ENCODE measurements around the gene DUOX1.

GRCh38 chr15:45094358-45094730, 35.5 kb upstream of the DUOX1 start:
- TF ChIP-seq CTCF (IDR thresholded peaks at IDR 0.05; ENCODE audit: low read depth, low read length, missing input control): no peak
- TF ChIP-seq ZBTB33 (IDR thresholded peaks at IDR 0.05): no peak
- TF ChIP-seq TAF1 (conservative IDR thresholded peaks at IDR 0.05): no peak
- no peak for TF ChIP-seq REST (IDR thresholded peaks at IDR 0.05)
- TF ChIP-seq RAD21 (IDR thresholded peaks at IDR 0.05): no peak
- no peak for TF ChIP-seq EGR1 (IDR thresholded peaks at IDR 0.05; ENCODE audit: low read depth in 2 of 2)
- TF ChIP-seq, protein P1, sequence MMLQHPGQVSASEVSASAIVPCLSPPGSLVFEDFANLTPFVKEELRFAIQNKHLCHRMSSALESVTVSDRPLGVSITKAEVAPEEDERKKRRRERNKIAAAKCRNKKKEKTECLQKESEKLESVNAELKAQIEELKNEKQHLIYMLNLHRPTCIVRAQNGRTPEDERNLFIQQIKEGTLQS (IDR thresholded peaks at IDR 0.05): no peak
- no peak for TF ChIP-seq RXRA (IDR thresholded peaks at IDR 0.05)
- no peak for TF ChIP-seq JUND (IDR thresholded peaks at IDR 0.05)
- no peak for TF ChIP-seq YY1 (IDR thresholded peaks at IDR 0.05)
- no peak for TF ChIP-seq GABPA (IDR thresholded peaks at IDR 0.05 in 1 of 2, conservative IDR thresholded peaks at IDR 0.05 in 1 of 2)
- TF ChIP-seq NR2F2 (IDR thresholded peaks at IDR 0.05): no peak
